Activated CD8-positive, alpha-beta memory T cell treated with anti-CD3 and anti-CD28 coated beads, Interleukin-2, amount 50 U/mL, for 4 hours (primary cell): ENCODE results near the gene STXBP5L.
"Not testable (repeated sequence)": the region's sequence is repeated elsewhere in the genome, so short reads cannot be mapped to it uniquely, and the experiment has no call there.

Experiments
- DNase-seq: peaks from one replicate; pipeline ENCODE4 v3.0.0-alpha.2; 2020

The STXBP5L gene

DNA sequence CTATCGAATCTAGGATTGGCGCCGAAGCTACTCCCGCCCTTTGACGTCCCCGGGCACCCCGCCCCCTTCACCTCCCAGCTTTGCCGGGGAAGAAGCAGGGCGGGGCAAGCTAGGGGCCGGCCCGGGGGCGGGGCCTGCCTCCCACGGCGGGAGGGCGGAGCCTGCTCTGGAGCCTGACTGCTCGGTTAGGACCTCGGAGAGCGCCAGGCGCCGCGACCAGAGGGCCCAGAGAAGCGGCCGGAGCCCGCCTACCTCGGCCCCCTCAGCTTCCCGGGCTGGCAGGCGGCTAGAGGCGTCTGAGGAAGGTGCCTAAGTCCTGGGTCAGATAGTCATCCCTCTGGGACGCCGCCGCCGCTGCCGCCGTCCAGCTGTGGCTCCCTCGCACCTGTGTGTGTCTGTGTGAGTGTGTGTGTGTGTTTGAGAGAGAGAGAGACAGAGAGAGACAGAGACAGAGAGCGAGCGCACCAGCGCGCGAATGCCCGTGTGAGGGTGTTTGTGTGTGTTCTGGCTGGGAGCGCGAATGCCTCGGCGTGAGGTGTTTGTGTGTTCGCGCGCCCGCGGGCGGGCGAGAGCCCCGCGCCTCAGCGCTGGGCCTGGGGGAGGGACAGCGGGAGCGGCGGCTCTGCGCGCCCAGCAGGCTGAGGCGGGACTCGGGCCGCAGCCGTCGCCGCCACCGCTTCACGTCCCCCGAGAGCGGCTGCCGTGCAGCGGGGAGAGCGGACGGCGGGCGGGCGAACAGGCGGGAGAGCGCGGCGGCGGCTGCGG is at the start of gene STXBP5L:
Gene STXBP5L, plus strand, starts transcription at position 176 of the 765 bp plus-strand sequence. CDS start 1,374 bp downstream, outside the sequence.
- DNase-seq: peak; percentile 28

DNA sequence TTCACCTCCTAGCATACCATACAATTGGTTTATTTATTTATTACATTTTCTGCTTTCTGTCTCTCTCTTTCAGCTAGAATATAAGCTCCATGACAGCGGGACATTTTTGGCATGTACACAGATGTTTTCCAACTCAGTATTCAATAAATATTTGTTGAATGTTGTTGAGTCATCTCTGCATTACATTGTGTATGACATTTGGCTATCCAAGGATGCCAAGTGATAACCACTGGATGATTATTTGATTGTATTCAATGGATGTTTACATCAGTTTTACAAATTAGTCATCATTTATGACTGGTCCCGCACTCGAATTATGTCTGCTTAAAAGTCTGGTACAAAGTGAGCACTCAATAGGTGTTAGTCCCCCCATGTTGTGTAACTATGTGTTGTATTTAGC is 49.5 kb upstream of the STXBP5L start:
- DNase-seq: no peak

DNA sequence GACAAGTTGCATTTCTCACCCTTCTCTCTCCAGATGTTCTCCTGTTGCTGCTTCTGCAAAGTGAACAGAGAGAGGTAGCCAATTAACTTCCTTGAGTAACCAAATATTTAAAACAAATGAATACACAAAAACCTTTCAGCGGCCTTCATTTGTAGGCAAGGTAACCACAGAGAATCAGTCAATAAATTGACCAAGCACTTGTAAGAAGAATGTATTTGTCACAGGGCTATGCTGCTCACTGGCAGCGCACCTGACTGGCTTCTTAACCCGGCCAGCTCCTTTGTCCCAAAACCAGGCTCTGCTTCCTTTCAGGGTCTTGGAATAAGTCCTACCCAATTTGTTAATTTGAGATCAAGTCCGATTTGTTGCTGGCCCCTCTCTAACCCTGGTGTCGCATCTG is 43.5 kb upstream of the STXBP5L start:
- DNase-seq: no peak

DNA sequence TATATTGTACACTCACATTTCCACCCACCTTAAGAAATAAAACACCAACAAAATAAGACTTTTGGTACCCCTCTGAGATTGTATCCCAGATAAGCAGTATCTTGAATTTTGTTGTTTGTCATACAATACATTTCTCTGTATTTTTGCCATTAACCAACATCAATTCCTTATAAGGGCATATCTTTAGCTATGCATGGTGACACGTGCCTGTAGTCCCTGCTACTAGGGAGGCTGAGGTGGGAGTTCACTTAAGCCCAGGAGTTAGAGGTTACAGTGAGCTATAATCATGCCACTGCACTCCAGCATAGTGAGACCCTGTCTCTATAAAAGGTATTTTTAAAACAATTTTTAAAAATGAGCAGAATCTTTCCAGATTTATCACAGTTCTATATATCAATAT is 32.5 kb upstream of the STXBP5L start:
- DNase-seq: no peak

DNA sequence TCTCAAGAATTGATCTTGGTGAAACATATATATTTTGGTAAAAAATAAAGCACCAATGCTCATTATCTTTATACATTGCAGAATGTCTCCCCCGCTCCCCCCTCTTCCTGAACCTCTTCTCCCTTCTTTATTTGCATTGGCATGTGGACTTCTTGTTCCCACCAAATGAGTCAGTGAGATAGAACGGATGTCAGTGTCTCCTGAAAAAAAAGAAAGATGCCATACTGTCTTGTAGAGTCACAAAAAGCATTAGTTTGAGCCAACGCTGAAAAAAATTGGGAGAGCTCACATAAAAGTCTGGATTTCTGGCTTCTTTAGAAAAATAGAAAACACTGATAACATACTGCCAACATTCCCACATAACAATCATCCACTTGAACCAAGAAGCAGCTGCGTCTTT is 32.0 kb upstream of the STXBP5L start:
- DNase-seq: no peak

DNA sequence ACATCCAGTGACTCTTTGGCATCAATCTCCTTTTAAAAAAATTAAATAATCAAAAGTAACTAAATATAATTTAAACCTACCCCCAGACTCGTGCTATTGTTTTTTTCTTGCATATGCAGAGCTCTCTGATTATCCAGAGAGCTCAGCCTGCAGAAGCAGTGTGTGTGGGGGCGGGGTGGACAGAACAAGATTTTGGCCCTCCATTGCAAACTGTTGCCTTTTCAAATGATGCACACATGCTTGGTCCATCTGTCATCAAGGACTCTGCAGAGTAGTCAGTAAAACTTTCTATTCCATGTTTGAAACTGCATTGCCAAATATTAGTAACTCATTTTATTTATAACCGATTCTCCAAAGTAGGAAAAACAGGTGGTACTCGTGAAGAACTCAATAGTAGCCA is 28.6 kb upstream of the STXBP5L start:
- DNase-seq: no peak

DNA sequence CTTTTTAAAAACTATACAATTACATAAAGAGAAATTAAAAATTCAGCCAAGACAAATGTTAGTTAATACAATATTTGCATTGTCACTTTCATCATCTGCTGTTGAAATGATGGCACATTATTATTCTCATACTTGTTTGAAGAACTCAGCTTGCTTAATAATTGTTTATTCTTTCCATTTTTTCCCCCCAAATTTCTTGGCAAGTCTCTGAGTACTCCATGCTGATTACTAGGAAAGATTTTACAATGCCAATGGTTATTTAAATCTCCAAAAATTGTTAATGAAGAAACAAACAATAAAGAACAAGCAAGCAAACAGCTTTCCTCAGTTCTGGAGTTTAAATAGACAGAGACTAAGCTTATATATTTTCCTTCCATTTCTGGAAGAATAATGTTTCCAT is 15.1 kb upstream of the STXBP5L start:
- no peak for DNase-seq

GRCh38 chr3:120894316-120895057 is 13.5 kb upstream of the STXBP5L start:
- DNase-seq: no peak

GRCh38 chr3:120901716-120902115 is 6.3 kb upstream of the STXBP5L start:
- not testable (repeated sequence) for DNase-seq

- no peak for DNase-seq
Observed at GRCh38 chr3:120903221-120903620, 4.8 kb upstream of the STXBP5L start.

DNA sequence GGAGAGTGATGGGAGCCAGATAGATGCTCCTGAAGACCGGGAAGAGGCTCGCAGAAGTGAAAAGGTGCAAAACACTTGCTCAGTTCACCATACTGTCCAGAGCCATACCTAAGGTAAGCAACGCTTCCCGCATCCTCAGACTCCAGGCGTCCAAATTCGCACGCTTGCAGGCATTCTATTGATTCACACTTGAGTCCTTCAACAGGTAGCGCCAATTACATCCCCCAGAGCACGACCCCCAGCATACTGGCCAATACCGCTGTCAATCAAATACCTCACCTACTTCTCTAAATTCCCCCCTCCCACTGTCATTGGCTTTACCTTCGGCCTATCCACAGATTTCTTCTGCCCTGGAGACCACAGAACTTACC is 361 bp upstream of the STXBP5L start:
- DNase-seq: no peak

DNA sequence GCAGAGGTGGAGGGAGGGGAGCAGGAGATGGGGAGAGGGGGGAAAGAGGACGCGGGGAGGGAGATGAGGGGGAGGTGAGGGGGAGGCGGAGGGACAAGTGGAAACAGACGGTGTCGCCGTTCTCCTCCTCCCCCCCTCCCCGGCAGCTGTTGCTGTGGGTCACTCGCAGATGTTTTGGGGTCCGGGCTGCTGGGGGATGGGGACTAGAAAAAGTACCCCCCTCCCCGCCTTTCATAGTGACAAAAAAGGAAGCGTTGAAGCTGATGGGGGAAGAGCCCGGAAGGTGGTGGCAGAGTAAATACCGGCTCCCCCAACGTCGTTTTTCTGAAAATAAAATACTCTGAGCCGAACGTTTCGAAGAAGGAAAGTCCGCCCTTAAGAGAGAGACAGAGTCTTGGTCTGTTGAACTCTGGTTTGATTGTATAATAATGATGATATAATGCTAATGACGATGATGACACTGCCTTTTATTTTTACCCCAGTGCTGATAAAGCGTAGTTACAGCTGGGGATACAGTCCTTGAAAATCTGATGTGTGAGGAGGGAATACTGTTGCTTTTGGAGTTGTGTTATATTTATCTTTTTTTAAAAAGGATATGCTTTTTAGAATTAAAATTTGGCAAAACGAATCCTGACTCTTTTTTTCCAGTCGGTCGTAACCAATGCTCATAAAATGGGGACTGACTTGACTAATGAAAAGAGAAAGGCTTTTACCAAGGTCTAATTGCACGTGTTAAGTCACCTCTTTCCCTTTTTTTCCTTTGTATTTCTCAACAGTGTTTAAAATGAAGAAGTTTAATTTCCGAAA is 993 bp downstream of the STXBP5L start:
- DNase-seq: no peak

DNA sequence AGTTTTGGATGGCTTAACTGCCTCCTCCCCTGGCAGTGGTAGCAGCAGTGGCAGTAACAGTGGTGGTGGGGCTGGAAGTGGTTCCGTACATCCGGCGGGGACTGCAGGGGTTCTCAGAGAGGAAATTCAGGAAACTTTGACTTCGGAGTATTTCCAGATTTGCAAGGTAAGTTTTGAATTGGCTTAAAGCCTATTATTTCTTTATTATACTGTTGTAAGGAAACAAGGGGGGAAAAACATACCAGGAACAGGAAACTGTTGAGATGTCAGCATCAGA is 1.5 kb downstream of the STXBP5L start:
- no peak for DNase-seq

DNA sequence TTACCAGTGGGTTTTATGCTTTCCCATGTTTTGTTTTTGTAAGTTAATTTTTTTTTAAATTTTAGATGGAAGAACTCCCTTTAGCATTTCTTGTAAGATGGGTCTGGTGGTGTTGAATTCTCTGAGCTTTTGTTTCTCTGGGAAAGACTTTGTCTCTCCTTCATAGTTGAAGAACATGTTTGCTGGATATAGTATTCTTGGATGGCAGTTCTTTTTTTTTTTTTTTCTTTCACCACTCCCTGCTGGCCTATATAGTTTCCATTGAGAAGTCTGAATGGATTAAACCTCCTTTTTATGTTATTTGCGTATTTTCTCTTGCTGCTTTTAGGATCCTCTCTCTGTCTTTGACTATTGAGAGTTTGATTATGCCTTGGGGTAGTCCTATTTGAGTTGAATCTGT is 18.1 kb downstream of the STXBP5L start:
- DNase-seq: no peak

DNA sequence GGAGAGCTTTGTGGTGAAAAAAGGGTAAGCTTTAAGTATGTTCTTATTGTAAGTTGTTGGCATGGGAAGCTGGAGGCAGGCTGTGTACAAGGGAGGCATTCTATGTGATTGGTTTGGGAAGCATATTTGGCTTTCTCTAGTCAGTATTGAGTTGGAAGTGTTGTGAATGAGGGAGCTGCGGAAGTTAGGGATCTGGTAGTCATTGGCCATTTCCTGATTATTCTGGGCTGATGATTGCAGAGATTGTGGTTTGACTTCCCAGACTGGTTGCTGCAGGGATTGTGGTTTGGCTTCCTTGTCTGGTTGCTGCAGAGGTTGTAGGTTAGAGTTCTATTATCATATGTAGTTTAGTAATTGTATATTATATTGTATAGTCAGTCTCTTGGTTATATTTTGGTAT is 21.0 kb downstream of the STXBP5L start:
- no peak for DNase-seq

GRCh38 chr3:120931593-120931992 is 23.6 kb downstream of the STXBP5L start:
- DNase-seq: no peak

- DNase-seq: no peak
Observed at GRCh38 chr3:120956143-120956542, 48.1 kb downstream of the STXBP5L start.

DNA sequence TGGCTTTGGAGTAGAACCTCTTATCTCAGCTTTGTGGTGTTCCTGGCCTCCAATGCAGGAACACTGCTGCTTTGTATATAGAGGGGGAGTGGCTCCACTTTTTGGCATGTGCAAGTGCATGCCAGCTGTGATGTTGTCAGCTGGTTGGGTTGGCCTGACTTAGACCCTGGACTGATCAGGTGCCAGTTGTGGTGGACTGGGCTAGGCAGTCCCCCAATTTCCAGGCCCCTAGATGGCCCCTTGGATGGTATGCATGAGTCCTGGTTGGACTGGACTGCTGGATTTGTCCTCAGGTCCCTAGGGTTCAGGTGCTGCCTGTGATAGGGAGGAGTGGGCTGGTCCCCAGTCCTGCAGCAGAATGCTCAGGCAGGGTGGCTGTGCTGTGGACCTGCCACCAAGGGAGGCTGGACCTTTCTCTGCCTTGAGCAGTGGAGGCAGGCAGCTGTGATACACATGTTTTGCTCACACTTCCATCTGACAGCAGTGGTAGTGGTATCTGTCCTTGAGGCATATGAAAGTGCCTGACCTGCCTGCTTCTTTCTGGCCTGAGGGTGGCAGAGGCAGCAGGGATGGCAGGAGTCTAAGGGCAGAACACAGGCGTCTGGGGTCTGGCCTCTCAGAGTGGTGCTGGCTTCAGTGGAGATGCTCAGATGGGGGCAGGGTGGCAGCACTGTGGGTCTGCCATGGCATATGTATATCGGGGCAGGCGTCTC is 74.8 kb downstream of the STXBP5L start:
- no peak for DNase-seq

- DNase-seq: no peak
Observed at GRCh38 chr3:120983321-120983665, 75.3 kb downstream of the STXBP5L start.

GRCh38 chr3:120983841-120984240 is 75.8 kb downstream of the STXBP5L start:
- no peak for DNase-seq

DNA sequence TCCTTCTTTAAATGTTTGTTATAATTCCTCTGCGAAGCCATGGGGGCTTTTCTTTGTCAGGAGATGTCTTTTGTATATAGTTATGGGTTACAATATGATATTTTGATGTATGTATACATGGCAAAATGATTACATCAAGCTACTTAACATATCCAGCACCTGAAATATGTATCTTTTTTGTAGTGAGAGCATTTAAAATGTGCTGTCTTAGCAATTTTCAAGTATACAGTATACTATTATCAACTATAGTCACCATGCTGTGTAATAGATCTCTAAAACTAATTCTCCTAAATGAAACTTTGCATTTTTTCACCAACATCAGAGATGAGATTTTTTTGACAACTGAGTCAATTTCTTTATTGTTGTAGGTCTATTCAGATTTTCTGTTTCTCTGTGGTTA is 77.2 kb downstream of the STXBP5L start:
- DNase-seq: no peak

DNA sequence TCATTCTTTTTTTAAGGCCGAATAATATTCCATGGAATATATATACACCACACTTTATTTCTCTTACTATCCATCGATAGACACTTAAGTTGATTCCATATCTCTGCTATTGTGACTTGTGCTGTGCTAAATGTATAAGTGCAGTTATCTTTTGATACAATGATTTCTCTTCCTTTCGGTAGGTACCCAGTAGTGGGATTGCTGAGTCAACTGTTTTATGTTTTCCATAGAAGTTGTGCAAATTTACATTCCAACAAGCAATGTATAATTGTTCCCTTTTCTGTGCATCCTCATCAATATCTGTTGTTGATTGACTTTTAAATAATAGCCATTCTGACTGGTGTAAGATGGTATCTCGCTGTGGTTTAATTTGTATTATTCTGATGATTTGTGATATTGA is 81.0 kb downstream of the STXBP5L start:
- DNase-seq: no peak

DNA sequence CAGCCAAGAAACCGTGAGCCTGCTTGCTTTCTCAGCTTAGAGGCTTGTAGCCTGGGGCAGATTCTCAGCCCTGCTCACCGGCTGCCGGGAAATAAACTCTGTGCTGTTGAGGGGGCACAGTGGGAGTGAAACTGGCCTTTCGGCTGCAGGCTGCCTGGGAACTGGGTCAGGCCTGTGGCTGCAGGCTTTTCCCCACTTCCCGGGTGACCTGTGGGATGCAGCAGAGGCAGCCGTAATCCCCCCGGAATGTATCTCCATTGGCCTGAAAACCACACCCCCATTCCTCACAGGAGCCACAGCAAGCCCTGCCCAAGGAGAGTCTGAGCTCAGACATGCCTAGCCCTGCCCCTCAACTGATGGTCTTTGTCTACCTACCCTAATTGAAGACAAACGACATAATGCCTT is 110.9 kb downstream of the STXBP5L start:
- no peak for DNase-seq
